ENCODE data around the gene HOXA10.

DNA sequence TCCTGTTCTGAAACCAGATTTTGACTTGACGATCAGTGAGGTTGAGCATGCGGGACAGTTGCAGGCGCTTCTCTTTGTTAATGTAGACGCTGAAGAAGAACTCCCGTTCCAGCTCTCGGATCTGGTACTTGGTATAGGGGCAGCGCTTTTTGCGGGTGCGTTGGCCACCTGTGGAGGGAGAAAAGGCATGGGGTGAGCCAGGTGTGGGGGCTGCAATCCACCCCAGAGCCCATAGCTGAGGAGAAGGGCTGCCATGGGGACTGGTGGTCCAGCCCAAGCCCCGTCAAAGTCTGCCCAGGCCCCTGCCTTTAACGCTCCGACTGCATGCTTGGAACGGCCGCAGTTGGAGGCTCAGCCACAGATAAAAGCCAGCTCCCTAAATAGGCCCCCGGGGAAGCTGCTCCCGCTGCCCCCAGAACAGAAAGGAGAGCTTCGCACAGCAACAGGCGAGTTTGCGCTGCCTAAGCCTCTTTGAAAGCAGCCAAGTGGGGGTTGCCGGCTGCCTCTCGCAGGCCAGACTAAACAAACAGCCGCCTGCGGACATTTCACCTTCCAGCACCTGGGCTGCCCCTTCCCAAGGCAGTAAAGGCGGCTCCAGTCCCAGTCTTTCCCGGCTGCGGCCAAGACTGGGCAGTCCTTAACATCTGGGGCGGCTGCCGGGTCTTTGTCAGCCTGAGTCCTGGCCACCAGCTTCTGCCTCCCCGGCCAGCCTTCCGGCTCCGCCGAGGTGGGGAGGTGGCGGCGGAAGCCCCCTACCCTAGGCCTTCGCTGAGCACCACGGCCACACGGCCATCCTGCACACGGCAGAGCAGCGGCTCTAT lies 9.0 kb upstream of the HOXA10 start:
- TF ChIP-seq EZH2 (IDR thresholded peaks at IDR 0.05): no peak
- TF ChIP-seq POLR2AphosphoS5 (IDR thresholded peaks at IDR 0.05; ENCODE audit: borderline replicate concordance, low read depth, low read length): no peak

Measured in SK-N-MC (cell line).